Epithelial cell of proximal tubule (primary cell): ENCODE results near the gene GOLGA6B. TPM values are rescaled to one million over a fixed set of nuclear protein-coding genes. Genes with fewer than 3 reads are reported as not detected.
"Not testable (repeated sequence)": the region's sequence is repeated elsewhere in the genome, so short reads cannot be mapped to it uniquely, and the experiment has no call there.

Experiments used
- DNase-seq: peaks from one replicate; pipeline ENCODE4 v3.0.0-alpha.2; 2011; ENCODE audit warnings: low read depth
- H3K4me3 ChIP-seq: 2 replicates; pipeline ENCODE4 v1.5.1; 2011; ENCODE audit warnings: low read depth, mild to moderate bottlenecking, low read length
- total RNA-seq: library from RNA; depleted of rRNA; stranded (reverse); fragments of >200 nt; gene quantifications from 2 replicates; pipeline ENCODE4 v1.2.3, GENCODE V29; 2015
- TF ChIP-seq, protein P1 (sequence below): conservative IDR thresholded peaks from 2 replicates; pipeline ENCODE4 v1.5.1; 2012; ENCODE audit warnings: low read depth, mild to moderate bottlenecking, low read length

GOLGA6B gene
- total RNA-seq, 1 donor from 2014 or later: 0.35 TPM

DNA sequence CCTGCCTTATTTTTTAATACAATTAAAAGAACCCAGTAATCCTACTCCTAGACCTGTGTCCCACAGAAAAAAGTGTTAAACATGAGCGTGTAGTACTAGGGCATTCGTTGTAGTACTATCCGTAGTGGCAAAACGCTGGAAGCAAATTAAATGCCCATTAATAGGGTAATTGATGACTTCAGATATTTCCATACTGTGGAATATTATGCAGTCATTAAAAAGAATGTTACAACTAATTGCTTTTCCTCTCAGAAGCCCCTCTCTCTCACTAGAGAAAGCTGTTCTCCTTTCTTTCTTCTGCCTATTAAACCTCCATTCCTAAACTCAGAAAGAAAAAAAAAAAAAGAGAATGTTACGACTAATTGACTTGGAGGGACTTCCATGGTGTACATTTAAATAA lies 34.2 kb downstream of the GOLGA6B start:
- DNase-seq: no peak
- TF ChIP-seq, protein P1, sequence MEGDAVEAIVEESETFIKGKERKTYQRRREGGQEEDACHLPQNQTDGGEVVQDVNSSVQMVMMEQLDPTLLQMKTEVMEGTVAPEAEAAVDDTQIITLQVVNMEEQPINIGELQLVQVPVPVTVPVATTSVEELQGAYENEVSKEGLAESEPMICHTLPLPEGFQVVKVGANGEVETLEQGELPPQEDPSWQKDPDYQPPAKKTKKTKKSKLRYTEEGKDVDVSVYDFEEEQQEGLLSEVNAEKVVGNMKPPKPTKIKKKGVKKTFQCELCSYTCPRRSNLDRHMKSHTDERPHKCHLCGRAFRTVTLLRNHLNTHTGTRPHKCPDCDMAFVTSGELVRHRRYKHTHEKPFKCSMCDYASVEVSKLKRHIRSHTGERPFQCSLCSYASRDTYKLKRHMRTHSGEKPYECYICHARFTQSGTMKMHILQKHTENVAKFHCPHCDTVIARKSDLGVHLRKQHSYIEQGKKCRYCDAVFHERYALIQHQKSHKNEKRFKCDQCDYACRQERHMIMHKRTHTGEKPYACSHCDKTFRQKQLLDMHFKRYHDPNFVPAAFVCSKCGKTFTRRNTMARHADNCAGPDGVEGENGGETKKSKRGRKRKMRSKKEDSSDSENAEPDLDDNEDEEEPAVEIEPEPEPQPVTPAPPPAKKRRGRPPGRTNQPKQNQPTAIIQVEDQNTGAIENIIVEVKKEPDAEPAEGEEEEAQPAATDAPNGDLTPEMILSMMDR: no peak
- H3K4me3 ChIP-seq: no peak overlapping the region

DNA sequence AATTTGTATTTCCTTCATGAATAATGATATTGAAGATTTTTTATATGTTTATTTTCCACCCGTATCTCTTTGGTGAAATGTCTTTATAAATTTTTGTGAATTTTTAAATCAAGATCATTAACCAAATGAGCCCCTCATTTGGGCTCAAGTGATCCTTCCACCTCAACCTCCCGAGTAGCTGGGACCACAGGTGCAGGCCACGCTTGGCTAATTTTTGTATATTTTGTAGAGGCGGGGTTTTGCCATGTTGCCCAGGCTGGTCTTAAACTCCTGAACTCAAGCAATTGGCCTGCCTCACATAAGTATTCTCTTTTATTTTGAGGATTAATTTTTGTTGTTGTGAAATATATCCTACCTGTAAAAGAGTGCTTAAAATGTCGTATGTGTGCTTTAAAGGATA lies 36.4 kb downstream of the GOLGA6B start:
- TF ChIP-seq, protein P1: no peak
- H3K4me3 ChIP-seq: no peak overlapping the region
- DNase-seq: no peak

DNA sequence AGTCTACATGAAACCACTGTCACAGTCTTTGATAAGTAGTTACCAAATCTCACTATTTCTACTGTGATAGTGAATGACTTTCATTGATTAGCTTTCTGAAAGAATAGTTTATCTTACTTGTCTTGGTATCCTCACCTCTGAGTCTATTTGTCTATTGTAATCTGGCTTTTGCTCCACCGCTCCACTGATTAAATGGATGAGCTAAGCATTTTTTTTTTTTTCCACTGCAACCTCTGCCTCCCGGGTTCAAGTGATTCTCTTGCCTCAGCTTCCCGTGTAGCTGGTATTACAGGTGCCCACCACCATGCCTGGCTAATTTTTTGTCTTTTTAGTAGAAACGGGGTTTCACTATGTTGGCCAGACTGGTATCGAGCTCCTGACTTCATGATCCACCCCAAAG lies 44.4 kb downstream of the GOLGA6B start:
- DNase-seq: no peak
- H3K4me3 ChIP-seq: no peak overlapping the region
- TF ChIP-seq, protein P1: no peak

DNA sequence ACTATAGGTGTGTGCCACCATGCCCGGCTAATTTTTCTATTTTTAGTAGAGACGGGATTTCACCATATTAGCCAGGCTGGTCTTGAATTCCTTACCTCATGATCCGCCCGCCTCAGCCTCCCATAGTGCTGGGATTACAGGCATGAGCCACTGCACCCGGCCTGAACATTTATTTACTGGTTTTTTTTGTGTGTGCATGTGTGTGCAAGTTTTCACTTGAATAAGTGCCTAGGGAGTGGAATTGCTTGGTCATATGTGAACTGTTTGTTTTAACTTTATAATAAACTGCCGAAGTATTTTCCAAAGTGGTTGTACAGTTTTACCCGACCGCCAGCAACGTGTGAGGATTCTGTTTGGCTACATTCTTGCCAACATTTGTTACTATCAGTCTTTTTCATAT lies 45.6 kb downstream of the GOLGA6B start:
- H3K4me3 ChIP-seq: no peak overlapping the region

DNA sequence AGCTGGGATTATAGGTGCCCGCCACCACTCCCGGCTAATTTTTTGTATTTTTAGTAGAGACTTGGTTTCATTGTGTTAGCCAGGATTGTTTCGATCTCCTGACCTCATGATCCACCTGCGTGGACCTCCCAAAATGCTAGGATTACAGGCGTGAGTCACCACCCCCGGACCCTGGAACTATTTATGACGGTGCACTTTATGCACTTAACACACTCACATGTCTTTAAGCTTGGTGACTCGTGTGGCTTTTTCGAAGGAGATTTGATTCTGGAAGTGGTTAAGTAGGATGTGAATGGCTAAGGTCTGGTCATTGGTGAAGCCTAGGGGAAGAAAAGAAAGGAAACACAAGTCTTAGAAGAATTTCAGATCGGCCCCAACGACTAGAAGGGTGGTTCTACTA lies 51.8 kb downstream of the GOLGA6B start:
- no peak overlapping the region for H3K4me3 ChIP-seq
- no peak for DNase-seq
- TF ChIP-seq, protein P1: no peak

More for the DNA sequence above, 45.6 kb downstream of the GOLGA6B start:
- DNase-seq: no peak
- TF ChIP-seq, protein P1: no peak

DNA sequence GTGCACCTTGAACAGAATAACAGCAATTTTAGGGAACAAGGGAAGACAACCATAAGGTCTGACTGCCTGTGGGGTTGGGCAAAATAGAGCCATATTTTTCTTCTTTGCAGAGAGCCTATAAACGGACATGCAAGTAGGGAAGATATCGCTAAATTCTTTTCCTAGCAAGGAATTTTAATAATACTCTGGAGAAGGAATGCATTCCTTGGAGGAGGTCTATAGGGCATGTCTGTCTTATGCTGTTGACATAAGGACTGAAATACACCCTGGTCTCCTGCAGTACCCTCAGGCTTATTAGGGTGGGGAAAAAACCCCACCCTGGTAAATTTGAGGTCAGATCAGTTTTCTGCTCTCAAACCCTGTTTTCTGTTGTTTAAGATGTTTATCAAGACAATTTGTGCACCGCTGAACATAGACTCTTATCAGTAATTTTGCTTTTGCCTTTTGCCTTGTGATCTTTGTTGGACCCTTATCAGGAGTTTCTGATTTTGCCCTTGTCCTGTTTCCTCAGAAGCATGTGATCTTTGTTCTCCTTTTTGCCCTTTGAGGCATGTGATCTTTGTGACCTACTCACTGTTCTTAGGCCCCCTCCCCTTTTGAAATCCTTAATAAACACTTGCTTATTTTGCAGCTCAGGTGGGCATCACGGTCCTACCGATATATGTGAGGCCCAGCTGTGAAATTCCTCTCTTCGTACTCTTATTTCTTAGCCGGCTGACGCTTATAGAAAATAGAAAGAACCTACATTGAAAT lies 54.2 kb downstream of the GOLGA6B start:
- not testable (repeated sequence) for H3K4me3 ChIP-seq, DNase-seq

Other genes with a start within 250 kb of the GOLGA6B start
- 21.9 and 29.3 TPM in 2 replicates for gene ARIH1, start 180.4 kb upstream of the GOLGA6B start, total RNA-seq
- gene HIGD2B, start 31.5 kb downstream of the GOLGA6B start, total RNA-seq: not detected in 2 replicates
- 11.6 and 16.9 TPM in 2 replicates for gene BBS4, start 31.5 kb downstream of the GOLGA6B start, total RNA-seq
- gene ADPGK, start 129.1 kb downstream of the GOLGA6B start, total RNA-seq: 48.8 and 58.8 TPM in 2 replicates